Measurements from ENCODE around the gene ATP5PB.

The ATP5PB gene

GRCh38 chr1:111465754-111466153 is 16.5 kb downstream of the ATP5PB start:
- H3K4me2 ChIP-seq (ENCODE audit: low read depth, low read length) = no peak overlapping the region
- DNase-seq = no peak
- H3K27ac ChIP-seq (ENCODE audit: low read length) = no peak overlapping the region
- no peaks in the 10 kb centered on the region for H3K27me3 ChIP-seq (replicated peaks; ENCODE audit: insufficient read depth, low read length)
- TF ChIP-seq EZH2 (optimal IDR thresholded peaks at IDR 0.05; ENCODE audit: low read depth, low read length) (no peak), EZH2phosphoT487 (IDR thresholded peaks at IDR 0.05; ENCODE audit: low read length) (no peak), CTCF (IDR thresholded peaks at IDR 0.05; ENCODE audit: low read length) (no peak)
- no peaks in the 10 kb centered on the region for H3K9me2 ChIP-seq (replicated peaks; ENCODE audit: insufficient read depth, low read length)
- H3K4me3 ChIP-seq (ENCODE audit: low read length) = no peak overlapping the region
- H4K20me1 ChIP-seq (ENCODE audit: insufficient read depth, low read length) = no peaks in the 10 kb centered on the region
- no peaks in the 10 kb centered on the region for H3K4me1 ChIP-seq (ENCODE audit: low read length)
- no peaks in the 10 kb centered on the region for H3K9me3 ChIP-seq (replicated peaks; ENCODE audit: insufficient read depth, low read length)
- no peaks in the 10 kb centered on the region for H3K36me3 ChIP-seq (replicated peaks; ENCODE audit: insufficient read depth, low read length)
- no peaks in the 10 kb centered on the region for H3F3A ChIP-seq (ENCODE audit: insufficient read depth, low read length)
- no peak overlapping the region for H3K9ac ChIP-seq (ENCODE audit: low read length)
- no peaks in the 10 kb centered on the region for H3K79me2 ChIP-seq (ENCODE audit: low read length)
- no peak overlapping the region for H2AFZ ChIP-seq (ENCODE audit: low read length)

GRCh38 chr1:111466480-111466879 is 17.2 kb downstream of the ATP5PB start:
- no peaks in the 10 kb centered on the region for H3K79me2 ChIP-seq (ENCODE audit: low read length)
- no peak overlapping the region for H3K9ac ChIP-seq (ENCODE audit: low read length)
- no peaks in the 10 kb centered on the region for H3K9me3 ChIP-seq (replicated peaks; ENCODE audit: insufficient read depth, low read length)
- H3K27ac ChIP-seq (ENCODE audit: low read length) = no peak overlapping the region
- no peak overlapping the region for H2AFZ ChIP-seq (ENCODE audit: low read length)
- no peaks in the 10 kb centered on the region for H4K20me1 ChIP-seq (ENCODE audit: insufficient read depth, low read length)
- no peaks in the 10 kb centered on the region for H3K27me3 ChIP-seq (replicated peaks; ENCODE audit: insufficient read depth, low read length)
- no peak overlapping the region for H3K4me3 ChIP-seq (ENCODE audit: low read length)
- DNase-seq = no peak
- TF ChIP-seq EZH2phosphoT487 (IDR thresholded peaks at IDR 0.05; ENCODE audit: low read length) = no peak
- TF ChIP-seq CTCF (IDR thresholded peaks at IDR 0.05; ENCODE audit: low read length) = no peak
- TF ChIP-seq EZH2 (optimal IDR thresholded peaks at IDR 0.05; ENCODE audit: low read depth, low read length) = no peak
- no peaks in the 10 kb centered on the region for H3K9me2 ChIP-seq (replicated peaks; ENCODE audit: insufficient read depth, low read length)
- no peaks in the 10 kb centered on the region for H3F3A ChIP-seq (ENCODE audit: insufficient read depth, low read length)
- H3K4me2 ChIP-seq (ENCODE audit: low read depth, low read length) = no peak overlapping the region
- no peaks in the 10 kb centered on the region for H3K4me1 ChIP-seq (ENCODE audit: low read length)
- H3K36me3 ChIP-seq (replicated peaks; ENCODE audit: insufficient read depth, low read length) = no peaks in the 10 kb centered on the region

- Histone ChIP-seq H3K27ac (ENCODE audit: low read length) (no peak overlapping the region), H3K4me1 (ENCODE audit: low read length) (no peaks in the 10 kb centered on the region), H3K9me2 (replicated peaks; ENCODE audit: insufficient read depth, low read length) (no peaks in the 10 kb centered on the region), H3K9me3 (replicated peaks; ENCODE audit: insufficient read depth, low read length) (no peaks in the 10 kb centered on the region), H3K79me2 (ENCODE audit: low read length) (no peaks in the 10 kb centered on the region), H4K20me1 (ENCODE audit: insufficient read depth, low read length) (no peaks in the 10 kb centered on the region), H3K27me3 (replicated peaks; ENCODE audit: insufficient read depth, low read length) (no peaks in the 10 kb centered on the region), H3K9ac (ENCODE audit: low read length) (no peak overlapping the region), H3K4me2 (ENCODE audit: low read depth, low read length) (no peak overlapping the region), H3K36me3 (replicated peaks; ENCODE audit: insufficient read depth, low read length) (no peaks in the 10 kb centered on the region), H3F3A (ENCODE audit: insufficient read depth, low read length) (no peaks in the 10 kb centered on the region), H3K4me3 (ENCODE audit: low read length) (no peak overlapping the region), H2AFZ (ENCODE audit: low read length) (no peak overlapping the region)
- TF ChIP-seq EZH2phosphoT487 (IDR thresholded peaks at IDR 0.05; ENCODE audit: low read length) (no peak), EZH2 (optimal IDR thresholded peaks at IDR 0.05; ENCODE audit: low read depth, low read length) (no peak), CTCF (IDR thresholded peaks at IDR 0.05; ENCODE audit: low read length) (no peak)
- DNase-seq = no peak
Measured at GRCh38 chr1:111467865-111468716, 18.8 kb downstream of the ATP5PB start.
